A549 (cell line): ENCODE data around the gene HNRNPA1. TPM values are rescaled to one million over a fixed set of nuclear protein-coding genes. Genes with fewer than 3 reads are reported as not detected.
A peak's percentile ranks its signal among the peaks of the same experiment; 100 is the strongest.

Source experiments
- BHLHE40 ChIP-seq: IDR thresholded peaks from 2 replicates; pipeline ENCODE4 v1.6.1; 2012; ENCODE audit warnings: low read depth, low read length, inconsistent platforms
- CBX8 ChIP-seq: fragments of 200-600 bp; sonication (generic); IDR thresholded peaks from 2 replicates; pipeline ENCODE4 v1.6.1; 2016
- ESRRA ChIP-seq: fragments of 150-350 bp; IDR thresholded peaks from 2 replicates; pipeline ENCODE4 v1.6.1; 2014; ENCODE audit warnings: mild to moderate bottlenecking, low read length, borderline replicate concordance
- FOXS1 ChIP-seq: fragments of 250-450 bp; sonication (Bioruptor Pico); IDR thresholded peaks from 2 replicates; pipeline ENCODE4 v1.5.0; 2020; ENCODE audit warnings: mild to moderate bottlenecking, moderate library complexity
- HDAC2 ChIP-seq: fragments of 200-600 bp; sonication (generic); IDR thresholded peaks from 2 replicates; pipeline ENCODE4 v1.6.1; 2016
- HEYL ChIP-seq: fragments of 250-450 bp; sonication (Bioruptor Pico); IDR thresholded peaks from 2 replicates; pipeline ENCODE4 v1.8.0; 2021; ENCODE audit warnings: mild to moderate bottlenecking, moderate library complexity
- HOXA7 ChIP-seq: fragments of 250-450 bp; sonication (Bioruptor Pico); IDR thresholded peaks from 2 replicates; pipeline ENCODE4 v1.5.0; 2020; ENCODE audit warnings: mild to moderate bottlenecking, moderate library complexity
- JUN ChIP-seq, 2 experiments: fragments of >200 bp; sonication (Bioruptor Twin); formaldehyde crosslinking; IDR thresholded peaks; 2 replicates in 1 of 2; 3 replicates in 1 of 2; pipeline ENCODE4 v1.6.1; 2016 to 2017
- MAFK ChIP-seq: fragments of 450-650 bp; IDR thresholded peaks from 2 replicates; pipeline ENCODE4 v1.6.1; 2014; ENCODE audit not compliant: partially characterized antibody
- MAX ChIP-seq: IDR thresholded peaks from 2 replicates; pipeline ENCODE4 v1.6.1; 2012
- MAZ ChIP-seq: fragments of 150-350 bp; IDR thresholded peaks from 2 replicates; pipeline ENCODE4 v1.6.1; 2014; ENCODE audit warnings: antibody characterized with exemption, low read depth, low read length, borderline replicate concordance
- MYC ChIP-seq: IDR thresholded peaks from 2 replicates; pipeline ENCODE4 v1.6.1; 2012; ENCODE audit warnings: mild to moderate bottlenecking, inconsistent platforms, low read length, improper control_type of control experiment, borderline replicate concordance
- NFE2L2 ChIP-seq: fragments of 150-350 bp; conservative IDR thresholded peaks from 2 replicates; pipeline ENCODE4 v1.6.1; 2014; ENCODE audit warnings: low read length
- NR3C1 ChIP-seq: fragments of >200 bp; sonication (Bioruptor Twin); formaldehyde crosslinking; IDR thresholded peaks from 3 replicates; pipeline ENCODE4 v1.6.1; 2017
- PBX3 ChIP-seq: IDR thresholded peaks from 2 replicates; pipeline ENCODE4 v1.6.1; 2012
- POLR2A ChIP-seq: IDR thresholded peaks from 2 replicates; pipeline ENCODE4 v1.6.1; 2012; ENCODE audit warnings: mild to moderate bottlenecking, low read length
- POLR2AphosphoS2 ChIP-seq: conservative IDR thresholded peaks from 2 replicates; pipeline ENCODE4 v1.6.1; 2012; ENCODE audit warnings: low read length, improper control_type of control experiment, inconsistent platforms
- RARB ChIP-seq: fragments of 250-450 bp; sonication (Bioruptor Pico); IDR thresholded peaks from 2 replicates; pipeline ENCODE4 v1.8.0; 2021; ENCODE audit warnings: mild to moderate bottlenecking, moderate library complexity
- RCOR1 ChIP-seq: fragments of 150-350 bp; IDR thresholded peaks from 2 replicates; pipeline ENCODE4 v1.6.1; 2014; ENCODE audit warnings: antibody characterized with exemption, low read length, low read depth
- RFX5 ChIP-seq: fragments of 450-650 bp; IDR thresholded peaks from 2 replicates; pipeline ENCODE4 v1.7.1; 2014; ENCODE audit warnings: antibody characterized with exemption, mild to moderate bottlenecking, moderate library complexity
- RNF2 ChIP-seq: fragments of 200-600 bp; sonication (generic); IDR thresholded peaks from 2 replicates; pipeline ENCODE4 v1.6.1; 2016; ENCODE audit warnings: low read depth, mild to moderate bottlenecking, antibody characterized with exemption, moderate library complexity, borderline replicate concordance
- USF2 ChIP-seq: fragments of 450-650 bp; IDR thresholded peaks from 2 replicates; pipeline ENCODE4 v1.6.1; 2014; ENCODE audit warnings: antibody characterized with exemption
- ZNF302 ChIP-seq: fragments of 250-450 bp; sonication (Bioruptor Pico); IDR thresholded peaks from 2 replicates; pipeline ENCODE4 v1.9.0; 2021; ENCODE audit warnings: inconsistent platforms, mild to moderate bottlenecking, moderate library complexity
- ZSCAN20 ChIP-seq: fragments of 250-450 bp; sonication (Bioruptor Pico); IDR thresholded peaks from 2 replicates; pipeline ENCODE4 v1.8.0; 2022; ENCODE audit warnings: mild to moderate bottlenecking, moderate library complexity
- polyA plus RNA-seq, 4 experiments: library from polyadenylated mRNA; depleted of rRNA in 3 of 4; stranded (reverse); fragments of >200 nt; fragmentation: RNase III in 1 of 4; extraction: RNeasy Plus Mini Kit Qiagen cat#74134 plus additional on column Dnase treatment in 1 of 4; gene quantifications; 2 replicates in 3 of 4; 3 replicates in 1 of 4; pipeline ENCODE4 v1.2.3, GENCODE V29; 2011 to 2017
- TF ChIP-seq, protein P1 (sequence below): fragments of 250-450 bp; sonication (Bioruptor Pico); IDR thresholded peaks from 2 replicates; pipeline ENCODE4 v1.5.0; 2021; ENCODE audit warnings: mild to moderate bottlenecking, moderate library complexity, borderline replicate concordance
- TF ChIP-seq, protein P2 (sequence below): fragments of 250-450 bp; sonication (Bioruptor Pico); IDR thresholded peaks from 2 replicates; pipeline ENCODE4 v1.5.0; 2020; ENCODE audit warnings: low read depth, mild to moderate bottlenecking, moderate library complexity

HNRNPA1 gene
- polyA plus RNA-seq, 2 of the 4 experiments (the other 2 are of a cell fraction) = 880 to 1,479 TPM

GRCh38 chr12:54324617-54325441, 44.3 kb downstream of the HNRNPA1 start, which contains the start of gene COPZ1 (continued):
- no peak for TF ChIP-seq MYC
- peak; percentile 49; the same call in 1 of the 2 replicates for TF ChIP-seq MAX
- no peak for TF ChIP-seq POLR2AphosphoS2
- TF ChIP-seq RFX5 = peak; percentile 91
- peak; percentile 71; the same call in 1 of the 2 replicates for TF ChIP-seq HOXA7 (CRISPR knock-in tag)
- no peak for TF ChIP-seq RARB (CRISPR knock-in tag)
- peak; percentile 26; the same call in 1 of the 2 replicates for TF ChIP-seq ESRRA
- 0 out of 2 replicates have a peak, but pooled peaks have one; percentile 30 for TF ChIP-seq FOXS1 (CRISPR knock-in tag)
- no peak for TF ChIP-seq ZSCAN20 (CRISPR knock-in tag)
- peak; percentile 87 for TF ChIP-seq POLR2A
- no peak for TF ChIP-seq CBX8
- no peak for TF ChIP-seq HEYL
- no peak for TF ChIP-seq NR3C1
- no peak for TF ChIP-seq BHLHE40
- TF ChIP-seq NFE2L2 = no peak
- TF ChIP-seq ZNF302 (CRISPR knock-in tag) = no peak
- peak; percentile 91 for TF ChIP-seq USF2
- TF ChIP-seq MAZ = no peak
- TF ChIP-seq, protein P1, sequence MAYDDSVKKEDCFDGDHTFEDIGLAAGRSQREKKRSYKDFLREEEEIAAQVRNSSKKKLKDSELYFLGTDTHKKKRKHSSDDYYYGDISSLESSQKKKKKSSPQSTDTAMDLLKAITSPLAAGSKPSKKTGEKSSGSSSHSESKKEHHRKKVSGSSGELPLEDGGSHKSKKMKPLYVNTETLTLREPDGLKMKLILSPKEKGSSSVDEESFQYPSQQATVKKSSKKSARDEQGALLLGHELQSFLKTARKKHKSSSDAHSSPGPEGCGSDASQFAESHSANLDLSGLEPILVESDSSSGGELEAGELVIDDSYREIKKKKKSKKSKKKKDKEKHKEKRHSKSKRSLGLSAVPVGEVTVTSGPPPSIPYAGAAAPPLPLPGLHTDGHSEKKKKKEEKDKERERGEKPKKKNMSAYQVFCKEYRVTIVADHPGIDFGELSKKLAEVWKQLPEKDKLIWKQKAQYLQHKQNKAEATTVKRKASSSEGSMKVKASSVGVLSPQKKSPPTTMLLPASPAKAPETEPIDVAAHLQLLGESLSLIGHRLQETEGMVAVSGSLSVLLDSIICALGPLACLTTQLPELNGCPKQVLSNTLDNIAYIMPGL (CRISPR knock-in tag) = peak; percentile 89; the same call in 1 of the 2 replicates
- no peak for TF ChIP-seq HDAC2
- no peak for TF ChIP-seq RNF2
- peak; percentile 6 for TF ChIP-seq MAFK
- TF ChIP-seq, protein P2, sequence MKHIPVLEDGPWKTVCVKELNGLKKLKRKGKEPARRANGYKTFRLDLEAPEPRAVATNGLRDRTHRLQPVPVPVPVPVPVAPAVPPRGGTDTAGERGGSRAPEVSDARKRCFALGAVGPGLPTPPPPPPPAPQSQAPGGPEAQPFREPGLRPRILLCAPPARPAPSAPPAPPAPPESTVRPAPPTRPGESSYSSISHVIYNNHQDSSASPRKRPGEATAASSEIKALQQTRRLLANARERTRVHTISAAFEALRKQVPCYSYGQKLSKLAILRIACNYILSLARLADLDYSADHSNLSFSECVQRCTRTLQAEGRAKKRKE = no peak
- peak; percentile 75 to 82; a peak in 3 of 5 replicates for TF ChIP-seq JUN (IDR thresholded peaks at IDR 0.05)
- TF ChIP-seq RCOR1 = no peak
- peak; percentile 91 for TF ChIP-seq PBX3
- TF ChIP-seq, all 56 proteins: peak for 22
